ENCODE data around the gene BRD3. TPM values are rescaled to one million over a fixed set of nuclear protein-coding genes. Genes with fewer than 3 reads are reported as not detected.

The BRD3 gene
- polyA plus RNA-seq, 4 donors = 44.1 to 50.8 (median 44.8) TPM

DNA sequence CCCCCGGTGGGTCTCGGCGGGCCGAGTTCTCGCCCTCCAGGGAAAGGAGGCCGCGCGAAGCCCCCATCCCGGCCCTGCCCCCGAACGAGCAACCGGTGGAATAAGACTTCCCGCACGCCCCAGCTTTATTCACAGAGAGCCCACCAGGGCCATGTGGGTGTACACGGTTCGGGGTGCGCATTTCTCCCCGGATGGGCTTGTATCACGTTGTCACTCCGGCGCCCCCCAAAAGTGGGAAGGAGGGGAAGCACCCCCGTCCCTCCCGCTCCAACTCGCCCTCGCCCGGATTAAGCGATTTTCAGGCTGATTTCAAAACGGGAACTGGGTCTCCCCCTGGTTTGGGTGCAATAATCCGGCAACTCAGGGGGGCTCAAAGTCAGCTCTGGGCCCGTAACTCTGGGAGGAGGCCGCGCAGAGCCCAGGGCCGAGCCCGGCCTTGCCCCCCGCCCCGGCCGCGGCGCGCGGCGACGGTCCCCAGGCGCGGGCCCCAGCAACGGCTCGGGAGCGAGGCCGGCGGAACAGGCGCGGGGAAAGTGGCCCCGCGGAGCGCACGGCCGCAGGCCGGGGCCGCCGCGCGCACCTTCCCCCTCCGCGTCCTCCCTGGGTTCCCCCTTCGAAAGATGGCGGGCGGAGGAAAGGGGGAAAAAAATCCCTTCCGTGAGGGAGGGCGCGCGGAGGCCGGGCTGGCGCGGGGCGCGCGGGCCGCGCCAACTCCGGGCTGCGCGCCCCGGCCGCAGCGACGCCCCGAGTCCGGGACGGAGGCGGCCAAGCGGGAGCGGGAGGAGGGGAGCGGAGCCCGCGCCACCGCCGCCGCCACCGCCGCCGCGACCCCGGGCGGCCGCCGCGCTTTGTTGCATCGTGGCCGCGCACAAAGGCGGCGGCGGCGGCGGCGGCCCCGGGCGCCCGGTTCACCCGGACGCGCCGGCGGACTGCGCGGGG, 644 bp downstream of the BRD3 start:
- DNase-seq (ENCODE audit: low read depth in 4 of 4, low spot score in 3 of 4) = no peak

DNA sequence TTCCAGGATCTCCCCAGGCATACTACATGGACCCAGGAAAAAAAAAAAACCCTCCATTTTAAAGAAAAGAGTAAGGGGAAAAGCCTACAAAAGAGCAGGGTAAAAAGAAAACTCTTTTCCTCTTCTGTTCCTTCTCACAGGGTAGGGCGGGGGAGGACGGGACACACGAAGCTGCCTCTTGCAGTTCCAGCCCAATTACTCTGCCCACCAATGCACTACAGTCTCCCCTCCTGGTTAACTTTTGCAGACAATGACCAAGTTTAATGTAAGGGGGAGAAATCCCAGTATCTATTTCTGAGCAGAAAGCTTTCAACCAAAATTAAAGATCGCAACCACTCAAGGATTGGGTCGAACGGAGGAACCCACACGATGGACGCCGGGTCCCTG, 1.3 kb downstream of the BRD3 start:
- DNase-seq (ENCODE audit: low read depth in 4 of 4, low spot score in 3 of 4) = no peak

DNA sequence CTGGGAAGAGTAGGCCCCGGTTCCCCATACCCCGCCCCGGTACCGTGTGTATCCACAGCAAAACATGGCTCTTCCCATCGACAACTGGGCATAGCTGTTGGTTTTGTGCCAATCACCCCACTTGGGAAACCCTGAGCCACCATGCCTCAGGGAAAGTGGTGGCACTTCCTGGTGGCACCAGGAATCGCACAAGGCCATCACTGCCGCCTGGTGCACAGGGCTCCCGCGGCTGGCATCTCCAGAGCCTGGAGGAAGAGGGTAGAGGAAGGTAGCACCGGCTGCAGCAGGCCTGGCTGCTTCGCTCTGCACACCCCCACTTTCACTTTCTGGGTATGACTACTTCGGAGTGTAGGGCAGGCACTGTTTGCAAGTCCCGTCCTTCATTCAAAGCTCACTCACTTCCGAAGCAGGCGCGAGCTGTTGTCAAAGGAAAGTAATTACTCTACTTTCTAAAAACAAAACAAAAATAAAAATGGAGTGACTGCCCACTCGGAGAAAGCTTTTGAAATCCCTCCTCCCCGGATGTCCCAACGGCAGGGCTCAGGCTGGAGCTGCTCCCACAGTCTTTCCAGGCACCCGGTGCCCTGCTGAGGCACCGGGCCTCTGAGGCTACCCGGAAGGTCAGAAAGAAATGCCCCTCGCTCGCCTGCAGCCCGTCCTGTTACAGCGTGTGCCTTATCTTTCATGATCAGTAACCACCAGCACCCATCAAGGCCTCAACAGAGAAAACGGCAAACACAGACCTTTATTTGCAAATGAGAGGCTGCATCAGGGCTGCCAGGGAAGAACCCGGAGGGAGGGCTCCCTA, 2.0 kb downstream of the BRD3 start:
- no peak for DNase-seq (ENCODE audit: low read depth in 4 of 4, low spot score in 3 of 4)

DNA sequence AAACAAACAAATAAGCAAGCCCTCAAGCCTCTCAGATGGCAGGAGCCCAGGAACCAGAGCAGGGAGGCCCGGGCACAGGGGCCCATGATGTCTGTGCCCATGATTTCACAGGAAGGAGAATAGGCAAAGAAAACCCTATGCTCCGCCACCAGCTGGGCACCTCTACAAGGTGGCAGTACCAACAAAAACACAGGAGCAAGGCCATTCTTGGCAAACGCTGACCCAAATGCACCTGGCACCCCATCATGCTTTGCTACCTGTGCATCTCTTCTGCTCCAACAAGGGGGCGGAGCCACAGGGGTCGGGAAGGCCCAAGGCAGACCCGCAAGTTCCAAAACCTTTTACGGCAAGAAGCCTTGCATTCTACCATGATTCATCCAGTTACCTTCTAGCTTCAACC, 3.1 kb downstream of the BRD3 start:
- DNase-seq (ENCODE audit: low read depth in 4 of 4, low spot score in 3 of 4) = no peak

DNA sequence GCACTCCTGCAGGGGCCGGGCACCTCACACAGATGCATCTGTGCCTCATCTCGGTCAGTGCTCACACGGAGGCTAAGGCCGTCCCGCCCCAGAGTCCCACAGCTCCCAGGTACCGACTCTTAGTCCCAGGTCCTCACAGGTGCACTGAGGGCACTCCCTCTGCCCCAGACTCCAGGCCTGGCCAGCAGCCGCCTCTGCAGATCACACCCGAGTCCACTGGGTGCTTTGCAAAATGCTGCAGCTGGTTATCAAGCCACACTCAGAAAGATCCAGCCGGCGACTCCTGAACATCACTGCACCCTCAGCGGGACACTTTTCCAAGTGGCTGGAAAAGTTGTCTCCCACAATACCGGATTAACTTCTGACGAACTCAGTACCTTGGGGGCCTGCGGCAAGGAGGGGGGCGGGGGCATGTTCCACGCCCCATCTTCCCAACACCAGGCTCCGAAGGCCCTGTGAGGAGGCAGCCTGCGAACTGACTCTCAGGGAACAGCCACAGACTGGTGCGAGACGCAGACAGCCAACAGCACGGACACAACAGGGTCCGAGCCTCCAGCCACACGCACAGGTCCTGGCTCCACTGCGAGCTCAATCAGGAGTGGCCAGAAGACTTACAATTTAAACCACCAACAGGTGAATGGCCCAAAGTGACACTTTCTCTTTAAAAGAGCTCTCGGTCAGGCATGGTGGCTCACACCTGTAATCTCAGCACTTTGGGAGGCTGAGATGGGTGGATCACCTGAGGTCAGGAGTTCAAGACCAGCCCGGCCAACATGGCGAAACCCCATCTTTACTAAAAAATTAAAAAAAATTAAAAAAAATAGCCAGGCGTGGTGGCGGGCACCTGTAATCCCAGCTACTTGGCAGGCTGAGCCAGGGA, 4.0 kb downstream of the BRD3 start:
- DNase-seq (ENCODE audit: low read depth in 4 of 4, low spot score in 3 of 4) = no peak

DNA sequence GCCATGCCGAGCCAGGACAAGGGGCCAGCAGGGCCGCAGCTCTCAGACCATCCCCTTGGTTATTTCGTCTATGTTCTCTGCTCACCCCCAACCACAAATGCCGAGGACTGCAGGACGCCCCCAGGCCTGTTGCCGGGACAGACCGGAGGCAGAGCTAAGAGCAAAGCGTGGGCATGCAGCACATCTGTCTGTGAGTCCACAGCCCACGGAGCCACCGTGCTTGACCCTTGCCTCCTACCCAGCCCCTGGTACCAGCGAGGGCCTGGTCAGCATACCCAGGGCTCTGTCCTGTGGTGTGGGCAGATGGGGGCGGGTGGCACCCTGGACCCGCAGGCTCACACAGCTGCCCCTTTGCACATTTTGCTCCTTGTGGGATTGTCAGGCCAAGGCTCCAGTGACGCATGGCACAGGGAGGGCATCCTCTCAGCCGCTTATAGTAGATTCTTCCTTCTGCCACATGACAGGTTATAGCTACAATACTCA, 4.7 kb downstream of the BRD3 start:
- no peak for DNase-seq (ENCODE audit: low read depth in 4 of 4, low spot score in 3 of 4)

DNA sequence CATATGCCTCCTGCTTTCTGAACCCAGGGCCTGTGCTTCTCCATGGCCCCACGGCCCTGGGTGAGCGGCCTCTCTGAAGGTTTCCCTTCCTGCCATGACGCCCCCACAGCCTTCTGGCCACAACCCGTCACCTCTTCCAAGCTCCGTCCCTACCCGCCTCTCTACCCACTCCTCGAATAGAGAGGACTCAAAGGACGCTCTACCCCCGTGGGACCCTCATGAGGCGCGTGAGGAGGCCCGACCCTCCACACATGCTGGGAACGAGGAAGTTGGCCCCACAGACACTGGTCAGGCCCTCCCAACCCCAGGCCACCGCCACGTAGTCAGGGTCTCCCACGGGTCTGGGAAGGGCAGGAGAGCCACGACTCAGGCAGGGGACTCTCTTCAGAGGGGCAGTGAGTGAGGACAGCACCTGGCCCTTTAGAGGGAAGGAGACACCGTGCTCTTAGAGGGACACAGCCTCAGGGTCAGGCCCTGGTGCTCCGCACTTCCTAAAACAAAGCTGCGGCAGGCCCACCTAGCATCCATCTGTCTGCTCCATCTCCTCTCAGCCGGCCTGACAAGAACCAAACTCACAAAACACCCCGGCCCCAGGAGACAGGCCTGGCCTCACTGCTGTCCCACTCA, 5.3 kb downstream of the BRD3 start:
- DNase-seq (ENCODE audit: low read depth in 4 of 4, low spot score in 3 of 4) = no peak

DNA sequence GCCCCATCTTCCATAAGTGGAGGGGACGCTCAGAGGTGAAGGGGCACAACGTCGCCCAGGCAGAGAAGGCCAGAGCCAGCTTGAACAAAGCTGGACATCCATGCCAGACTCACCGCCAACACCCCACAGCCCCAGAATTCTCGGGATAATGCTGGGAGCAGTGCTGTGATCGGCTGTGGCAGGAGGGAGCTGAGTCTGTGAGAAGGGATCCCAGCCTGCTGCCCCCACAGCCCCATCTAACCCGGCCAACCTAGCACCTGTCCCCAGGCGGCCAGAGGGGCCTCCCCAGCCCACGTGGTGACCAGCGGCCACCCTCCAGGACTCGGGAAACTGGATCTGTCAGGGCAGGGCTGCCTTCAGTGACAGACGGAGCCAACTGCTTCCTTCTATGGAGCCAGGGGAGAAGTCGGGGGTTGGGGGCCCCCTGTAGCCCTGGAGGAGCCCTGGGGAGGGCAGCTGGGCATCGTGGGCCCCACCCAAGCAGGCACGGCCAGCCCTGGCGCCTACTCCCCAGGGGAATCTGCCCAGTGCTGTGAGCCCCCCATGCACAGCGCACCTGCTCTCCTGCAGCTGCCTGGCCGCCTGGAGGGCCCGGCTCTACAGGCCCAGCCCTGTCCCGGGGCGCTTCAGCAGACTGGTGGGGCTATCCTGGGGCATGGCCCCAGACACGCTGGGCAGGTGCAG, 6.0 kb downstream of the BRD3 start:
- DNase-seq (ENCODE audit: low read depth in 4 of 4, low spot score in 3 of 4) = no peak

DNA sequence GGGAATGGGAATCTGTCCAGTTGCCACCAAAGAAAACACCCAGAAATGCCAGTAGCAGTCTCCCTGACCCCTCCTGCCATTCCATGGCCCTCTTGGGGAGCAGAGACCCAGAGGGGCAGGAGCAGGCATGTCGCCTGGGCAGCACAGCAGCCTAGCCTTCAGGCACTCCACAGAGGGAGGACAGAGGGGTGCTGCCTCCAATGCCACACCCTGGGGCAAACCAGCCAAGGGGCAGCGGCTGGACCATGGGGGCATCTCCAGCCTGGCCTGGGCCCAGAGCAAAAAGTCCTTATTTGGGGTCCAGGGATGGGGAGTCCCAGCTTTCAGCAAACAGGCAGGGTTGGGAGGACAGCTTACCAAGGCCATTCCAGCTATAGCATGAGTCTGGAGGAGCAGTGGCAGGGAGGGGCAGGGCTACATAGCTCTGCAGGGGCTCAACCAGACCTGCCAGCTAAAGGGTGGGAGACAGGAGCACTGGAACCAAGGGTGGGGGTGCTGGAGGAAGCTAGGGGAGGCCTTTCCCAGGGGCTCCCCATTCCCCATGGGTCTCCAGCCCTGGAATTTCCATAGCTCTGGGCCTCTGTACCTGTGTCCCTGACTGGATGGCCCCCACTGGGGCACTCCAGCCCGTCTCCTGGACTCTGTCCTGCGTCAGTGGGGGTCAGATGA, 6.7 kb downstream of the BRD3 start:
- no peak for DNase-seq (ENCODE audit: low read depth in 4 of 4, low spot score in 3 of 4)

DNA sequence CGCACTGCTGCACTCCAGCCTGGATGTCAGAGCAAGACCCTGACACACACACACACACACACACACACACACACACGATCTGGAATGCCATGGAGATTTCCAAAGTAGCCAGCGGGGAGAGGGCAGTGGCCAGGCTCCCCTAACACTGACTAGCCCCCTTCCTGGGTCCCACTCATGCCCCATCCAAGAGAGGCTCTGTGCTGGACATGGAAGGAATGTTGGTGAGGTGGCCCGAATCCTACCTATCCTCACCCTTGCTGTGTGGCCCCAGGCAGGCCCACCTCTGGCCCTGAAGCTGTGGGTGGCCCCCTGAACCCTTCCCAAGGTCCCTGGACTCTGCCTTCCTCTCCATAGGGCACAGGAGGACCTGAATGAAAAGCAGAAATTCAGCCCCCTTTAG, 7.3 kb downstream of the BRD3 start:
- DNase-seq (ENCODE audit: low read depth in 4 of 4, low spot score in 3 of 4) = no peak

DNA sequence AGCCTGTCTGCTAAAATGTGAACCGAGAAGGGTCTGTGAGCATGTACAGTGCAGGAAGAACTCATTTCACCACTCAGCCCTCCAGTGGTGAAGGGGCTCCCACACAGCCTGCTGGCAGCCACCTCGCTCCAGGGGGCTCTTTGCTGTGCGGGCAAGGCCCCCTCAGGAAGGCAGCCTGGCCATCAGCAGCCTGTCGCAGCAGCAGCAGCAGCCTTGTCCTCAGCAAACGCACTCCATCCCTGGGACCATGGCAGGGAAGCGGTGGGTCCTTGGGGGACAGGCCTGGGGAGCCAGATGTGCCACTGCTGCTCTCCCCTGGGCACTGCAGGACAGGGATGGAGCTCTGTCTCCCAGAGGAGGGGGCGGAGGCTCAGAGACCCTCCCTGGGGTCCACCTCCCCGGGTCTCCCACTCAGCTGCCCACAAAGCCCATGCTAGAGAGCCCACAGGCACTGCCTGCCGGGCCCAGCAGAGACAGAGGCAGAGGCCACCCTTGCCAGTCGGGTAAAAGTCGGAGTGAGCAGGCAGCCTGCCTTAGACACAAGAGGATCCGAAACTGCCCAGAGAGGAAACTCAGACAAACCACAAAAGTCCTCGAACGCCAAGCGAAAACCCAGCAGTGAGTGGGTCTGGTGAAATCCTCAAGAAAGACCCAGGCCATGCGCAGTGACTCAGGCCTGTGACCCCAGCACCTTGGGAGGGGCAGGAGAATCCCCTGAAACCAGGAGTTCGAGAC, 8.0 kb downstream of the BRD3 start:
- DNase-seq (ENCODE audit: low read depth in 4 of 4, low spot score in 3 of 4) = no peak

DNA sequence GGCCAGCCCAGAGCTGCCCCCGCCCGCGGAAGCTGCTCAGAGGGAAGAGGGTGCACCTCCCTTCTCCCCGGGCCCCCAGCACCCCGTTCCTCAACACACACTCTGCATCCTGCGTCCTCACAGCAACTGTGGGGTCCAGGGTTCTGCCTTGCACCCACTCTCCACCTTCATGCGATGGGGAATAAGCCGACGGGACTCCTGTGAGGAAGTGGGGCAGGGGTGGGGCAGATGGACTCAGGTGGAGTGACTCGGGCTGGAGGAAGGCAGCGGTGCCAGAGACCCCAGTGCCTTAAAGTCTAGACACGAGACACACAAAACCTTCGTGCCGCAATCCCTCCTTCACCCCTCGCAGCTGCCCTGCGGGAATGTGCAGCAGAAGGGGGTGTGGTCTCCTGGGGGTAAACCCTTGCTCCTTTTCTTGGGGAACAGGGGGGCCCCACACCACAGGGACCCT, 8.6 kb downstream of the BRD3 start:
- DNase-seq (ENCODE audit: low read depth in 4 of 4, low spot score in 3 of 4) = no peak

DNA sequence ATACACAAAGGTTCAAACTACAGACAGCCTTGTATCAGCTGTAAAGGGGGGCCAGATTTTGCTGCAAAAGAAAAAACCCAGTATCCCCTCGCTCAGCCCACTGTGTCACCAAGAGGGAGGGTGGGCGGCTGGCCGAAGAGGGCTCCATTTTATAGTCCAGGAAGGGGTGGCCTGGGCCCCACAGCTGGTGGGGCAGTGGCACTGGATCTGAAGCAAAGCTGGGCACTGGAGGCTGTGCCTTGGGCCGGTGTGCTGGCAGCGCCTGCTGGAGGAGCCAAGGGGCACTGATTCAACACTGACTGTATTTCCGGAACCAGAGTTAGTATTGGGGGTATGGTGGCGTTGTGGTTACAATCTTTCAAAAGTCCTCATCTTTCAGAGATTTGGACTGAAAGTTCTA, 9.1 kb downstream of the BRD3 start:
- DNase-seq (ENCODE audit: low read depth in 4 of 4, low spot score in 3 of 4) = no peak

DNA sequence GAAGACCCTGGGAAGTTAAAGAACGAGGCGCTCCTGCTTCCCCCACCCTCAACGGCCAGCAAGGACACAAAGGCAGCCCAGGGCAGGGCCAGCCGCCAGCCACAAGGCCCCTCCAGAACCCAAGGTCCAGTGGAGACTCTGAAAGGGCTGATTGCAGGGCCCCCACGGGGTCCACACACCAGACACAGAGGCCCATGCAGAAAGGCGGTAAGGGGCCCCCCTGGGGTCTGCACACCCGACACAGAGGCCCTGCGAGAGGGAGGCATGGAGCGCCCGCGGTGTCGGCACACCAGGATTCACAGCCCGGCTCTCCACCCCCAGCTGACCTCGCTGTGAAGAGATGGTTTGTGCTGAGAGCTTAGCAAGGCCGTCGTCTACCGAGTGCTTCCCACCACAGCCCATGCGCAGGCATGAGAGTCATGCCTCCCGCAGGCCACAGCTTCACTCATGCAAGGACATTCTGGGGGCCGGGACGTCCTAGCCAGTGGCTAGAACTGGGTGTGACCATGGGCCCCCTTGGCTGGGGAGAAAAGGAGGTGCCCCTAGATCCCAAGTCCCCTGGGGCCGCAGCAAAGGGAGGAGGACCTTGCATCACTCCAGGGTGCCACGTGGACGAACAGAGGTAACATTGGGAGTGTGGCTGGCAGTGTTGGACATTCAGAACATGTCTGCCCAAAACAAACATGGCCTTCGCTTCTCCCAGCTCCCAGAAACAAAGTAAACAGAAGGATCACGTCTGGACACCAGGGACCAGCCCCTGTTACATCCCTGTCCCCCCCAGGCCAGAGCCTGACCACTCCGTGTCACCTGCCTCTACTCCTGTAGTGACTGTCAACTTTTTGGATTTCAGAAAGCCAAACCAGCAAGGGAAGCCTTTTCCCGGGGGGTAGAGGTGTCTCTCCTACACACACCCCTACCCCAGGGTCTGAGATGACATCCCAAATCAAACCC, 9.8 kb downstream of the BRD3 start:
- DNase-seq (ENCODE audit: low read depth in 4 of 4, low spot score in 3 of 4) = no peak

DNA sequence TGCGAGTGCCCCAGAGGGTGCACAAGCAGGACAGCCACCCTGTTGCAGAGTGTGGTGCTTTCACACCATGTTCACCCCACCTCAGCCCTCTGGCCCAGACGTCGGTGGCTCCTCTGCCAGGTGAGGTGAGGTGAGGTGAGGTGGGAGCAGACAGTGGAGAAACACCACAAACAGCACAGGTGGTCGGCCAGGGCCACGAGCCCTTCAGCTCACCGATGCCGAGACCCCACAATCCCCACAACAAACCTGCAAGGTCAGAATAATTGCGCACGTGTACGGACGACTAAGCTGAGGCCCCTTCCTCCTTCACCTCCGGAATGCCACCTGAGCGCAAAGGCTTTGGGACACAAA, 10.5 kb downstream of the BRD3 start:
- DNase-seq (ENCODE audit: low read depth in 4 of 4, low spot score in 3 of 4) = no peak

DNA sequence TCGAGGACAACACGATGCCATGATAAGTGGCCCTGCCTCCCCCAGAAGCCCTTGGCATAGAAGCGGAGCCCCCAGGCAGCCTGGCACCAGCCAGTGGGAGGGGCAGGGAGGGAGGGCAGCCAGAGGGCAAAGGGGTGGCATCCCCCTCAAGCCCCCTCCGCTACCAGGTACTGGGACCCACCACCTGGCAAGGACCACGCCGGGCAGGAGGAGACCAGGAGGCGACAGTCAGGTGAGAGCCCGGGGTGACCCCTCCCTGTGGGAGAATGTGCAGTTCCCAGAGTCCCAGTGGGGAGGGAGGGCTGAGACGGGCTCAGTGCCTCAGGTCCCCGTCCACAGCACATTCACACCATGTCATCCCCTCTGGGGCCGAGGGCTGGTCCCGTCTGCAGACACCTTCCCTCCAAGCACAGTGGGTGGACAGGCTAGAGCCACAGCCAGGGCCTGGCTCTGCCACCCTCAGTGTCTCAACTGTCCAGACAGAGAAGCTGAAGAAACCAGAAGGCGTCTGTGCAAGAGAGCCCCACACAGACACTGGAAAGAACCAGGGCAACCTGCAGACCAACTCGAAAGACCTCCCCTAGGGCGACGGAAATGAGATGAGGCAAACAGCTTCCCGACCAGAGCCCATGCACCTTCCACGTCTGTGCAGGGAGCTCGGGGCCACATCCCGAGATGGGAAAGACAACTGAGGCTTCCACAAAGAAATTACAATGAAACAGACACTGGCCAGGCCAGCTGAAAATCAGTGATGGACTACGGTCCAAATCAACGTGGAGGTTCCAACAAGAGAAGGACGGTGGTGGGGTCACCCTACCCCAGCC, 11.1 kb downstream of the BRD3 start:
- DNase-seq (ENCODE audit: low read depth in 4 of 4, low spot score in 3 of 4) = no peak

All from right renal pelvis (tissue), 4 donors.